ENCODE data around the gene TRIM24. TPM values are rescaled to one million over a fixed set of nuclear protein-coding genes. Genes with fewer than 3 reads are reported as not detected.
"Not testable (repeated sequence)": the region's sequence is repeated elsewhere in the genome, so short reads cannot be mapped to it uniquely, and the experiment has no call there.

The TRIM24 gene
- total and polyA plus RNA-seq, 10 of the 15 experiments (the other 5 are each of a cell fraction or from before 2014, with no cell fraction given), result 4.6 to 23.5 (median 13.6) TPM

DNA sequence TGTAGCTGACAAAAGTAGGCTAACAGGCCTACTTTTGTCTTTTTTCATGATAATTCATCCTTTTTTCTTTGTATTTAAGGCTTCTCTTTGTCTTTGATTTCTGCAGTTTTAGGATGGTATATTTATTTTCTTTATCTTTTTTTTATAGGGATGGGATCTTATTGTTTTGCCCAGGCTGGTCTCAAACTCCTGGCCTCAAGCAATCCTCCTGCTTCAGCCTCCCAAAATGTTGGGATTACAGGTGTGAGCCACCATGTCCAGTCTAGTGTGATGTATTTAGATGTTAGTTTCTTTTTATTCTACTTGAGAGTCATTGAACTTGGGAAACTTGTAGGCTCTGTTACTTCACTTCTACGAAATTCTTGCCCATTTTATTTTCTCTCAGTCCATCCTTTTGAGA is 35.4 kb downstream of the TRIM24 start (continued):
- TF ChIP-seq CEBPB (IDR thresholded peaks at IDR 0.05; ENCODE audit: borderline replicate concordance in 1 of 2, low read depth in 2 of 2, low read length in 2 of 2) (no peak), ZBED1 (IDR thresholded peaks at IDR 0.05; ENCODE audit: borderline replicate concordance) (no peak), ZNF384 (IDR thresholded peaks at IDR 0.05; ENCODE audit: borderline replicate concordance, low read depth, low read length) (no peak), HDAC2 (IDR thresholded peaks at IDR 0.05) (no peak), ATF7 (IDR thresholded peaks at IDR 0.05; ENCODE audit: low read depth) (no peak), IRF4 (IDR thresholded peaks at IDR 0.05; ENCODE audit: low read depth, low read length) (no peak)
- TF ChIP-seq, protein P1, sequence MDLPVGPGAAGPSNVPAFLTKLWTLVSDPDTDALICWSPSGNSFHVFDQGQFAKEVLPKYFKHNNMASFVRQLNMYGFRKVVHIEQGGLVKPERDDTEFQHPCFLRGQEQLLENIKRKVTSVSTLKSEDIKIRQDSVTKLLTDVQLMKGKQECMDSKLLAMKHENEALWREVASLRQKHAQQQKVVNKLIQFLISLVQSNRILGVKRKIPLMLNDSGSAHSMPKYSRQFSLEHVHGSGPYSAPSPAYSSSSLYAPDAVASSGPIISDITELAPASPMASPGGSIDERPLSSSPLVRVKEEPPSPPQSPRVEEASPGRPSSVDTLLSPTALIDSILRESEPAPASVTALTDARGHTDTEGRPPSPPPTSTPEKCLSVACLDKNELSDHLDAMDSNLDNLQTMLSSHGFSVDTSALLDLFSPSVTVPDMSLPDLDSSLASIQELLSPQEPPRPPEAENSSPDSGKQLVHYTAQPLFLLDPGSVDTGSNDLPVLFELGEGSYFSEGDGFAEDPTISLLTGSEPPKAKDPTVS (IDR thresholded peaks at IDR 0.05; ENCODE audit: low read depth, low read length), result no peak

DNA sequence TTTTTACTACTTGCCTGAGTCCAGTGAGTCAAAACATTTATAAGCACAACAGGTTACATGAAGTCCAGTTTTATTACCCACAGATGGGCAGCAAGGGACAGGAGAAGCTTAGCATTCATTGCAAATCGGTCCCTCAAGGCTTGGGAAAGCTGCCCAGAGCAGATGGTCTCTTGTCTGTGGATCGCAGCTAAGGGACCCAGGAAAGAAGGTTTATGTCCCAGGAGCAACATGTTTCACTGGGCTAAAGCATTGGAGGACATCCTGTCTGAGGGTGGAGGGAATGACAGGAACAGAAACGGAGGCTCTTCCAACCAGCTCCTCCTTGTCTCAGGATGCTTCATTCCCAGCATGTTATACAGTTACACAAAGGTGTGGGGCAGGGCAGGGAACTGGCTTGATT is 39.3 kb downstream of the TRIM24 start:
- ChIA-PET RAD21 (ENCODE audit: unreplicated experiment) (no interaction called here), SMC1A (ENCODE audit: uncharacterized antibody, unreplicated experiment) (no interaction called here), POLR2A (no interaction called here), CTCF (no interaction called here)
- Histone ChIP-seq H3K4me3 (no peak overlapping the region), H3K9ac (ENCODE audit: control insufficient read depth, insufficient read depth, low read length) (no peak overlapping the region), H4K20me1 (ENCODE audit: control insufficient read depth, insufficient read depth) (no peaks in the 10 kb centered on the region), H3K4me1 (ENCODE audit: control insufficient read depth, insufficient read depth, low read length) (no peaks in the 10 kb centered on the region), H3K4me2 (ENCODE audit: control insufficient read depth, insufficient read depth) (no peak overlapping the region), H2AFZ (ENCODE audit: control insufficient read depth, low read depth, low read length) (no peak overlapping the region), H3K27ac (ENCODE audit: control insufficient read depth, insufficient read depth) (no peak overlapping the region), H3K79me2 (ENCODE audit: control insufficient read depth, insufficient read depth, low read length) (peaks cover 19% of the 10 kb centered on the region), H3K9me3 (replicated peaks; ENCODE audit: control insufficient read depth, insufficient read depth, low read length) (peaks cover 6% of the 10 kb centered on the region; the same call in 2 of the 3 replicates), H3K27me3 (replicated peaks in 1 of 2; ENCODE audit: control insufficient read depth in 2 of 2, insufficient read depth in 2 of 2, low read length in 1 of 2) (no peaks in the 10 kb centered on the region), H3K36me3 (ENCODE audit: control insufficient read depth in 2 of 2, insufficient read depth in 2 of 2, low read length in 1 of 2) (no peaks in the 10 kb centered on the region)
- no peak for FAIRE-seq
- ATAC-seq, result no peak
- intact Hi-C loops (cut with micrococcal nuclease; ENCODE audit: unreplicated experiment) (no loop called here), in situ Hi-C loops (cut with MboI) (no loop called here)
- no peak for DNase-seq (ENCODE audit: low read depth, low spot score)
- no TSS peak for BruUV-seq (replicated peaks)
- TF ChIP-seq POLR2AphosphoS2 (IDR thresholded peaks at IDR 0.05; ENCODE audit: low read depth, low read length), result no peak
- no peak for TF ChIP-seq NFYA (IDR thresholded peaks at IDR 0.05; ENCODE audit: borderline replicate concordance, low read depth, low read length)
- TF ChIP-seq TBL1XR1 (IDR thresholded peaks at IDR 0.05; ENCODE audit: low read depth, low read length), result no peak
- no peak for TF ChIP-seq PAX5 (IDR thresholded peaks at IDR 0.05; ENCODE audit: borderline replicate concordance, low read depth, low read length)
- no peak for TF ChIP-seq RAD51 (IDR thresholded peaks at IDR 0.05)
- TF ChIP-seq, protein P2, sequence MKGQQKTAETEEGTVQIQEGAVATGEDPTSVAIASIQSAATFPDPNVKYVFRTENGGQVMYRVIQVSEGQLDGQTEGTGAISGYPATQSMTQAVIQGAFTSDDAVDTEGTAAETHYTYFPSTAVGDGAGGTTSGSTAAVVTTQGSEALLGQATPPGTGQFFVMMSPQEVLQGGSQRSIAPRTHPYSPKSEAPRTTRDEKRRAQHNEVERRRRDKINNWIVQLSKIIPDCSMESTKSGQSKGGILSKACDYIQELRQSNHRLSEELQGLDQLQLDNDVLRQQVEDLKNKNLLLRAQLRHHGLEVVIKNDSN (IDR thresholded peaks at IDR 0.05; ENCODE audit: borderline replicate concordance, extremely low read length, insufficient read depth, low read depth, low read length), result no peak
- no peak for TF ChIP-seq HDGF (IDR thresholded peaks at IDR 0.05)
- no peak for TF ChIP-seq CEBPB (IDR thresholded peaks at IDR 0.05; ENCODE audit: borderline replicate concordance in 1 of 2, low read depth in 2 of 2, low read length in 2 of 2)
- TF ChIP-seq CHD2 (IDR thresholded peaks at IDR 0.05; ENCODE audit: borderline replicate concordance, low read depth, low read length), result no peak
- no peak for TF ChIP-seq CHD4 (IDR thresholded peaks at IDR 0.05)
- no peak for TF ChIP-seq IKZF1 (conservative IDR thresholded peaks at IDR 0.05)
- TF ChIP-seq TCF7 (IDR thresholded peaks at IDR 0.05; ENCODE audit: borderline replicate concordance), result no peak
- WGBS (ENCODE audit: insufficient coverage, insufficient replicate concordance, low lambda C conversion rate, missing lambda C conversion rate), result 98% methylated on average over 3 of the region's 3 CpGs

DNA sequence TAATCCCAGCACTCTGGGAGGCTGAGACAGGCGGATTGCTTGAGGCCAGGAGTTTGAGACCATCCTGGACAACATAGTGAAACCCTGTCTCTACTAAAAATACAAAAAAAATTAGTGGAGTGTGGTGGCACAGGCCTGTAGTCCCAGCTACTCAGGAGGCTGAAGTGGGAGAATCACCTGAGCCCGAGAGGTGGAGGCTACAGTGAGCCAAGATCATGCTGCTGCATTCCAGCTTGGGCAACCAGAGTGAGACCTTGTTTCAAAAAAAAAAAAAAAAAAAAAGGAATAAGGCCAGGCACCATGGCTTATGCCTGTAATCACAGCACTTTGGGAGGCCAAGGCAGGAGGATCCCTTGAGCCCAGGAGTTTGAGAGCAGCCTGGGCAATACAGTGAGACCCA is 40.2 kb downstream of the TRIM24 start:
- H3K4me1 ChIP-seq (ENCODE audit: control insufficient read depth, insufficient read depth, low read length); H3K9me3 ChIP-seq (replicated peaks; ENCODE audit: control insufficient read depth, insufficient read depth, low read length); H4K20me1 ChIP-seq (ENCODE audit: control insufficient read depth, insufficient read depth); DNase-seq (ENCODE audit: low read depth, low spot score); H3K9ac ChIP-seq (ENCODE audit: control insufficient read depth, insufficient read depth, low read length); intact Hi-C loops (cut with micrococcal nuclease; ENCODE audit: unreplicated experiment); in situ Hi-C loops (cut with MboI); ATAC-seq; H3K27ac ChIP-seq (ENCODE audit: control insufficient read depth, insufficient read depth); FAIRE-seq; H3K4me3 ChIP-seq; RAD21 ChIA-PET (ENCODE audit: unreplicated experiment); POLR2A ChIA-PET; H3K27me3 ChIP-seq (replicated peaks in 1 of 2; ENCODE audit: control insufficient read depth in 2 of 2, insufficient read depth in 2 of 2, low read length in 1 of 2); BruUV-seq (replicated peaks); H3K4me2 ChIP-seq (ENCODE audit: control insufficient read depth, insufficient read depth); H2AFZ ChIP-seq (ENCODE audit: control insufficient read depth, low read depth, low read length); H3K36me3 ChIP-seq (ENCODE audit: control insufficient read depth in 2 of 2, insufficient read depth in 2 of 2, low read length in 1 of 2); CTCF ChIA-PET: not testable (repeated sequence)
- 89% methylated on average over 2 of the region's 2 CpGs for WGBS (ENCODE audit: insufficient coverage, insufficient replicate concordance, low lambda C conversion rate, missing lambda C conversion rate)
- SMC1A ChIA-PET (ENCODE audit: uncharacterized antibody, unreplicated experiment), result interaction anchor here (1.1 kb wide), 1 partner anchor 15 kb away, joined by 3 read pairs; no protein-coding TSS in a partner anchor
- peaks cover 19% of the 10 kb centered on the region for H3K79me2 ChIP-seq (ENCODE audit: control insufficient read depth, insufficient read depth, low read length)

Measured in GM12878 (cell line).